ENCODE results near the gene FLNB. TPM values are rescaled to one million over a fixed set of nuclear protein-coding genes. Genes with fewer than 3 reads are reported as not detected.

FLNB gene
- total and polyA plus RNA-seq, 2 of the 13 experiments (the other 11 are each of a cell fraction or from before 2014, with no cell fraction given): 106 to 130 TPM

GRCh38 chr3:57961177-57961827, 46.9 kb upstream of the FLNB start:
- peak overlapping the region; percentile 74 for H3K27ac ChIP-seq (ENCODE audit: extremely low read length, insufficient read depth, low read length)
- DNase-seq (ENCODE audit: low spot score) (peak; percentile 94), FAIRE-seq (peak; percentile 92), ATAC-seq (peak; percentile 86)
- BruUV-seq (replicated peaks): no TSS peak
- 4% methylated on average over 18 of the region's 21 CpGs for WGBS (ENCODE audit: low lambda C conversion rate)
- ChIA-PET CTCF (ENCODE audit: low intra/inter-chr PET ratio, low total read pairs) (no interaction called here), POLR2A (interaction anchor here (1.2 to 2.2 kb wide), 3 partner anchors 12 to 21 kb away, joined by 3 to 17 read pairs (median 3); no protein-coding TSS in a partner anchor)
- H3K36me3 ChIP-seq (replicated peaks in 1 of 2; ENCODE audit: control insufficient read depth in 1 of 2, insufficient read depth in 2 of 2, low read length in 2 of 2): no peaks in the 10 kb centered on the region
- peaks cover 55% of the 10 kb centered on the region for H3K4me1 ChIP-seq (ENCODE audit: insufficient read depth, low read length)
- peak overlapping the region; percentile 64 for H2AFZ ChIP-seq (ENCODE audit: low read length)
- peak overlapping the region; percentile 77 for H3K4me2 ChIP-seq (ENCODE audit: low read depth, low read length)
- H3K9ac ChIP-seq (ENCODE audit: insufficient read depth, low read depth, low read length): peak overlapping the region; percentile 40
- intact Hi-C loops (cut with micrococcal nuclease; ENCODE audit: unreplicated experiment) (loop anchor here (5.0 kb wide), 2 partner anchors 46 to 141 kb away; partner anchors contain the start of gene FLNB), in situ Hi-C loops (cut with HindIII; ENCODE audit: extremely low pct_ligation_motif_present, low pct_unique_long_range_greater_than_20kb) (loop anchor here (5.0 kb wide), 1 partner anchor 46 kb away; the partner anchor contains the start of gene FLNB)
- no peaks in the 10 kb centered on the region for H4K20me1 ChIP-seq (ENCODE audit: insufficient read depth, low read length)
- no peaks in the 10 kb centered on the region for H3K79me2 ChIP-seq (ENCODE audit: insufficient read depth, low read length)
- no peaks in the 10 kb centered on the region for H3K27me3 ChIP-seq (ENCODE audit: control insufficient read depth in 1 of 2, insufficient read depth in 2 of 2, low read length in 2 of 2)
- H3K4me3 ChIP-seq (replicated peaks in 1 of 3; ENCODE audit: insufficient read depth in 1 of 3, low read depth in 2 of 3, low read length in 3 of 3): peak overlapping the region in 1 of 3 experiments; percentile 60; a peak in 3 of 6 replicates
- no peaks in the 10 kb centered on the region for H3K9me3 ChIP-seq (ENCODE audit: low read length)
- TF ChIP-seq IRF1 (CRISPR knock-in tag; IDR thresholded peaks at IDR 0.05; ENCODE audit: low read depth) (no peak), ZNF512 (CRISPR knock-in tag; IDR thresholded peaks at IDR 0.05) (0 out of 2 replicates have a peak, but pooled peaks have one; percentile 57), SALL1 (CRISPR knock-in tag; IDR thresholded peaks at IDR 0.05) (peak; percentile 98), ZNF264 (CRISPR knock-in tag; IDR thresholded peaks at IDR 0.05) (peak; percentile 62; the same call in 1 of the 2 replicates), ADNP (CRISPR knock-in tag; IDR thresholded peaks at IDR 0.05) (peak; percentile 90; the same call in 1 of the 2 replicates), NCOR1 (IDR thresholded peaks at IDR 0.05; ENCODE audit: borderline replicate concordance, low read length) (peak; percentile 88; the same call in 1 of the 2 replicates), ZNF883 (CRISPR knock-in tag; IDR thresholded peaks at IDR 0.05; ENCODE audit: not compliant biosample characterization) (peak; percentile 40), NR2F6 (IDR thresholded peaks at IDR 0.05) (peak; percentile 94), NR2F6 (CRISPR knock-in tag; IDR thresholded peaks at IDR 0.05) (peak; percentile 96), KLF9 (CRISPR knock-in tag; IDR thresholded peaks at IDR 0.05; ENCODE audit: low read depth) (peak; percentile 46; the same call in 1 of the 2 replicates), ZNF652 (CRISPR knock-in tag; IDR thresholded peaks at IDR 0.05; ENCODE audit: borderline replicate concordance, low read depth) (peak; percentile 54; the same call in 1 of the 2 replicates), THAP11 (CRISPR knock-in tag; IDR thresholded peaks at IDR 0.05) (peak; percentile 70), ELF3 (CRISPR knock-in tag; IDR thresholded peaks at IDR 0.05) (peak; percentile 76), DMAP1 (CRISPR knock-in tag; IDR thresholded peaks at IDR 0.05) (peak; percentile 68; the same call in 1 of the 2 replicates), ZEB1 (IDR thresholded peaks at IDR 0.05; ENCODE audit: insufficient replicate concordance, low read depth) (peak; percentile 61), ZBTB39 (CRISPR knock-in tag; IDR thresholded peaks at IDR 0.05) (0 out of 2 replicates have a peak, but pooled peaks have one; percentile 54), GABPB1 (CRISPR knock-in tag; IDR thresholded peaks at IDR 0.05) (peak; percentile 13), ZNF292 (CRISPR knock-in tag; IDR thresholded peaks at IDR 0.05; ENCODE audit: borderline replicate concordance, low read depth) (peak; percentile 79; the same call in 1 of the 2 replicates), ZNF704 (CRISPR knock-in tag; IDR thresholded peaks at IDR 0.05; ENCODE audit: borderline replicate concordance) (peak; percentile 37; the same call in 1 of the 2 replicates)
